DMS114 treated with DMSO at 0.1 percent for 48 hours (cell line): ENCODE measurements around the gene PLSCR5.
A peak's percentile ranks its signal among the peaks of the same experiment; 100 is the strongest.

Source experiments
- DNase-seq: peaks from one replicate; lab custom pipeline; 2025; ENCODE audit not compliant: unreplicated experiment; lab: John Stamatoyannopoulos, UW

The PLSCR5 gene

GRCh38 chr3:146605106-146605505 lies at the start of gene PLSCR5:
TSS of gene PLSCR5 (minus strand) at chr3:146605346. CDS start at chr3:146605212, 134 bp downstream.
- DNase-seq: no peak

- DNase-seq: no peak
Observed at GRCh38 chr3:146653978-146654377, 48.8 kb upstream of the PLSCR5 start.

GRCh38 chr3:146650691-146651442 lies 45.7 kb upstream of the PLSCR5 start:
- DNase-seq: no peak

GRCh38 chr3:146646261-146646660 lies 41.1 kb upstream of the PLSCR5 start:
- DNase-seq: no peak

GRCh38 chr3:146640955-146641867 lies 36.1 kb upstream of the PLSCR5 start:
- DNase-seq: peak; percentile 42

GRCh38 chr3:146640361-146640760 lies 35.2 kb upstream of the PLSCR5 start:
- no peak for DNase-seq

GRCh38 chr3:146638718-146639117 lies 33.6 kb upstream of the PLSCR5 start:
- peak; percentile 4 for DNase-seq

GRCh38 chr3:146637871-146638270 lies 32.7 kb upstream of the PLSCR5 start:
- DNase-seq: no peak

- DNase-seq: no peak
Observed at GRCh38 chr3:146636881-146637280, 31.7 kb upstream of the PLSCR5 start.

- DNase-seq: no peak
Observed at GRCh38 chr3:146634346-146634745, 29.2 kb upstream of the PLSCR5 start.

GRCh38 chr3:146628671-146629070 lies 23.5 kb upstream of the PLSCR5 start:
- no peak for DNase-seq

- no peak for DNase-seq
Observed at GRCh38 chr3:146626403-146627122, 21.4 kb upstream of the PLSCR5 start.

- no peak for DNase-seq
Observed at GRCh38 chr3:146625186-146625775, 20.1 kb upstream of the PLSCR5 start.

- no peak for DNase-seq
Observed at GRCh38 chr3:146621723-146622122, 16.6 kb upstream of the PLSCR5 start.

GRCh38 chr3:146612015-146612414 lies 6.9 kb upstream of the PLSCR5 start:
- no peak for DNase-seq

- no peak for DNase-seq
Observed at GRCh38 chr3:146611096-146611495, 6.0 kb upstream of the PLSCR5 start.

- no peak for DNase-seq
Observed at GRCh38 chr3:146598535-146598934, 6.6 kb downstream of the PLSCR5 start.

- no peak for DNase-seq
Observed at GRCh38 chr3:146594843-146595482, 10.2 kb downstream of the PLSCR5 start.

- no peak for DNase-seq
Observed at GRCh38 chr3:146593776-146594175, 11.4 kb downstream of the PLSCR5 start.

GRCh38 chr3:146590521-146590920 lies 14.6 kb downstream of the PLSCR5 start:
- DNase-seq: no peak
